Measurements from ENCODE around the gene SPAG8. TPM values are rescaled to one million over a fixed set of nuclear protein-coding genes. Genes with fewer than 3 reads are reported as not detected.

SPAG8 gene
- total and polyA plus RNA-seq, 2 experiments from 2014 or later: 3.7 to 6.1 TPM

Other genes starting within 250 kb of the SPAG8 start
- gene TESK1, start 207.0 kb downstream of the SPAG8 start, total RNA-seq: 32.4 and 42.5 TPM in 2 replicates
- 30.3 and 30.8 TPM in 2 replicates for gene TESK1, start 207.0 kb downstream of the SPAG8 start, polyA plus RNA-seq
- 1.4 and 5.1 TPM in 2 replicates for gene CD72, start 193.8 kb downstream of the SPAG8 start, total RNA-seq
- gene CD72, start 193.8 kb downstream of the SPAG8 start, polyA plus RNA-seq: 2.3 and 12.3 TPM in 2 replicates
- gene SIT1, start 161.3 kb downstream of the SPAG8 start, total RNA-seq: not detected in 2 replicates
- 0.21 and 0.46 TPM in 2 replicates for gene SIT1, start 161.3 kb downstream of the SPAG8 start, polyA plus RNA-seq
- 6,299 and 17,487 TPM in 2 replicates for gene RMRP, start 154.2 kb downstream of the SPAG8 start, total RNA-seq
- not detected in 2 replicates for gene RMRP, start 154.2 kb downstream of the SPAG8 start, polyA plus RNA-seq
- gene CCDC107, start 154.0 kb downstream of the SPAG8 start, total RNA-seq: 26.5 and 29.3 TPM in 2 replicates
- 68.5 and 75.1 TPM in 2 replicates for gene CCDC107, start 154.0 kb downstream of the SPAG8 start, polyA plus RNA-seq
- 1.5 and 12.6 TPM in 2 replicates for gene ARHGEF39, start 147.1 kb downstream of the SPAG8 start, total RNA-seq
- gene ARHGEF39, start 147.1 kb downstream of the SPAG8 start, polyA plus RNA-seq: 5.6 and 36.9 TPM in 2 replicates
- gene CA9, start 138.3 kb downstream of the SPAG8 start, total RNA-seq: 2.4 and 3.1 TPM in 2 replicates
- 2.6 and 4.9 TPM in 2 replicates for gene CA9, start 138.3 kb downstream of the SPAG8 start, polyA plus RNA-seq
- gene TPM2, start 122.3 kb downstream of the SPAG8 start, total RNA-seq: 645 and 899 TPM in 2 replicates
- gene TPM2, start 122.3 kb downstream of the SPAG8 start, polyA plus RNA-seq: 761 and 1,591 TPM in 2 replicates
- gene TLN1, start 80.1 kb downstream of the SPAG8 start, total RNA-seq: 172 and 178 TPM in 2 replicates
- gene TLN1, start 80.1 kb downstream of the SPAG8 start, polyA plus RNA-seq: 96.0 and 98.0 TPM in 2 replicates
- gene CREB3, start 79.6 kb downstream of the SPAG8 start, total RNA-seq: 45.7 and 51.5 TPM in 2 replicates
- gene CREB3, start 79.6 kb downstream of the SPAG8 start, polyA plus RNA-seq: 62.3 and 84.2 TPM in 2 replicates
- gene GBA2, start 63.0 kb downstream of the SPAG8 start, total RNA-seq: 132 and 157 TPM in 2 replicates
- gene GBA2, start 63.0 kb downstream of the SPAG8 start, polyA plus RNA-seq: 135 and 140 TPM in 2 replicates
- gene RGP1, start 63.0 kb downstream of the SPAG8 start, total RNA-seq: 24.1 and 30.4 TPM in 2 replicates
- gene RGP1, start 63.0 kb downstream of the SPAG8 start, polyA plus RNA-seq: 17.9 and 21.8 TPM in 2 replicates
- gene MSMP, start 58.0 kb downstream of the SPAG8 start, total RNA-seq: not detected in 2 replicates
- gene MSMP, start 58.0 kb downstream of the SPAG8 start, polyA plus RNA-seq: not detected in 2 replicates
- 12.5 and 12.6 TPM in 2 replicates for gene NPR2, start 20.7 kb downstream of the SPAG8 start, total RNA-seq
- 13.2 and 16.2 TPM in 2 replicates for gene NPR2, start 20.7 kb downstream of the SPAG8 start, polyA plus RNA-seq
- 48.5 and 83.9 TPM in 2 replicates for gene HINT2, start 2.8 kb upstream of the SPAG8 start, total RNA-seq
- gene HINT2, start 2.8 kb upstream of the SPAG8 start, polyA plus RNA-seq: 161 and 177 TPM in 2 replicates
- not detected in 2 replicates for gene FAM221B, start 16.5 kb upstream of the SPAG8 start, total RNA-seq
- gene FAM221B, start 16.5 kb upstream of the SPAG8 start, polyA plus RNA-seq: 0.57 and 0.66 TPM in 2 replicates
- gene TMEM8B, start 17.0 kb upstream of the SPAG8 start, total RNA-seq: 15.0 and 17.9 TPM in 2 replicates
- 17.0 and 21.8 TPM in 2 replicates for gene TMEM8B, start 17.0 kb upstream of the SPAG8 start, polyA plus RNA-seq
- gene OR13J1, start 58.1 kb upstream of the SPAG8 start, total RNA-seq: not detected in 2 replicates
- gene OR13J1, start 58.1 kb upstream of the SPAG8 start, polyA plus RNA-seq: not detected in 2 replicates
- gene HRCT1, start 93.9 kb upstream of the SPAG8 start, total RNA-seq: not detected in 2 replicates
- gene HRCT1, start 93.9 kb upstream of the SPAG8 start, polyA plus RNA-seq: not detected in 2 replicates
- 0.07 and 0.09 TPM in 2 replicates for gene SPAAR, start 97.2 kb upstream of the SPAG8 start, total RNA-seq
- gene SPAAR, start 97.2 kb upstream of the SPAG8 start, polyA plus RNA-seq: 0.15 TPM in 1 of 2 replicates, not detected in the other
- gene OR2S2, start 145.9 kb upstream of the SPAG8 start, total RNA-seq: not detected in 2 replicates
- not detected in 2 replicates for gene OR2S2, start 145.9 kb upstream of the SPAG8 start, polyA plus RNA-seq
- 6.4 and 8.5 TPM in 2 replicates for gene RECK, start 224.7 kb upstream of the SPAG8 start, total RNA-seq
- gene RECK, start 224.7 kb upstream of the SPAG8 start, polyA plus RNA-seq: 11.1 and 15.3 TPM in 2 replicates

Data from cardiac muscle cell (in vitro differentiated cells and primary cell).